ENCODE data around the gene GATAD2A.

DNA sequence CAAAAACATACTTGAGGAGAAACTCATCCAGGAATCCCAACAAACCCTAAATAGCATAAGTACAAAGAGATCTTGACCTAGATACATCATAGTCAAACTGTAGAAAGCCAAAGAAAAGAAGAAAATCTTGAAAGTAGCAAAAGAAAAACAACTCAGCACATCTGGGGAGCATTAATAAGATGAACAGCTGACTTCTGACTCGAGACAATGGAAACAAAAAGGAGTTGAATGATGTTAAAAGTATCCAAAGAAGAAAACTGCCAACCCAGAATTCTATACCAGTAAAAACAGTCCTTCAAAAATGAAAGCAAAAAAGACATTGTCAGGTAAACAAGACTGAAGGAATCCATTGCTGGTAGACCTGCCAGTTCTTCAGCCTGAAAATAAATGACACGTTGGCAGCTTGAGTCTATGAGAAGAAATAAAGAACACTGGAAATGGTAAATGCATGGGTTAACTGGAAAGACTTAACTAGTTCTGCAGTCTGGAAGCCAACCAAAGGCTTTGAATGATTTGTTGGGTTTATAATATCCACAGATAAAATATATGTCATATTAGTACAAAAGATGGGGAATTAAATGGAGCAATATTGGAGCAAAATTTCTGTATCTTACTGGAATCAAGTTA, 63.1 kb downstream of the GATAD2A start:
- TF ChIP-seq, protein P1, sequence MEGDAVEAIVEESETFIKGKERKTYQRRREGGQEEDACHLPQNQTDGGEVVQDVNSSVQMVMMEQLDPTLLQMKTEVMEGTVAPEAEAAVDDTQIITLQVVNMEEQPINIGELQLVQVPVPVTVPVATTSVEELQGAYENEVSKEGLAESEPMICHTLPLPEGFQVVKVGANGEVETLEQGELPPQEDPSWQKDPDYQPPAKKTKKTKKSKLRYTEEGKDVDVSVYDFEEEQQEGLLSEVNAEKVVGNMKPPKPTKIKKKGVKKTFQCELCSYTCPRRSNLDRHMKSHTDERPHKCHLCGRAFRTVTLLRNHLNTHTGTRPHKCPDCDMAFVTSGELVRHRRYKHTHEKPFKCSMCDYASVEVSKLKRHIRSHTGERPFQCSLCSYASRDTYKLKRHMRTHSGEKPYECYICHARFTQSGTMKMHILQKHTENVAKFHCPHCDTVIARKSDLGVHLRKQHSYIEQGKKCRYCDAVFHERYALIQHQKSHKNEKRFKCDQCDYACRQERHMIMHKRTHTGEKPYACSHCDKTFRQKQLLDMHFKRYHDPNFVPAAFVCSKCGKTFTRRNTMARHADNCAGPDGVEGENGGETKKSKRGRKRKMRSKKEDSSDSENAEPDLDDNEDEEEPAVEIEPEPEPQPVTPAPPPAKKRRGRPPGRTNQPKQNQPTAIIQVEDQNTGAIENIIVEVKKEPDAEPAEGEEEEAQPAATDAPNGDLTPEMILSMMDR (IDR thresholded peaks at IDR 0.05; ENCODE audit: insufficient read depth, low read depth, low read length): no peak
- no peak for TF ChIP-seq EZH2 (IDR thresholded peaks at IDR 0.05; ENCODE audit: insufficient read depth, low read length)

Measured in astrocyte (in vitro differentiated cells and primary cell).